Cortex of kidney (tissue), 1 donor: Measurements from ENCODE around the gene CFAP77.

Experiments used
- DNase-seq: peaks from one replicate; lab custom pipeline; 2025; lab: John Stamatoyannopoulos, UW

Gene CFAP77

DNA sequence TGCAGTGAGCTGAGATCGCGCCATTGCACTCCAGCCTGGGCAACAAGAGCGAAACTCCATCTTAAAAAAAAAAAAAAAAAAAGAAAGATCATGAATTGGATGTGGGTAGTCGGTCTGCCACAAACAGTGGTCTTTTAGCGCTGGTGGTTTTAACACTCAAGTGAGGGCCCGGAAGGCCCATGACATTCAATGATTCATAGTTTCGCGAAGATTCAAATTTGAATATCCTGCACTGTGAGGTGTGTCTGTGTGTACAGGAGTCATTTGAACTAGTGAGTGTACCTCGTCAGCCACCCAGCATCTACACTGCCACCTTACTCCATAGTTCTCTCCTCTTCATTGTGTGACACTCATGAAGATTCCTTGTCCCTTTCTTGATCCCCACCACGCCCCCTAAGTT, 41.3 kb downstream of the CFAP77 start:
- no peak for DNase-seq

DNA sequence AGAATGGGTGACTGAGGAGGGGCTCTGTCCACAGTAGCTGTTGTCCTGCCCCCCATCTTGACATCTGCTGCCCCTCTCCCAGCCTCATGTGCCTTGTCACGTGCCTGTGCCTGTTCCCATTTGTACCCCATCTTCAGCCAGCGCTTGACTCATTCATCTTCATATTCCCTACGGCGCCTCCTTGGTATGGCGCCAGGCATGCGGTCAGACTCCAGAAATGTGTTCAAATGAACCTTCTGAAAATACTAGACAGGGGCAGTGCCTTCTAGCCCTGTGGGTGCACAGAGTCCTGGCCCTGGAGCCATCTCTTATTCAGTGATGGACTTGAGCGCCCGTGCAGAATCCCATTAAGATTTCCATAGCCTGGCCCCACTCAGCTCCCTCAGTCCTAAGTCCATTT, 46.2 kb downstream of the CFAP77 start:
- no peak for DNase-seq

- no peak for DNase-seq
Measured at GRCh38 chr9:132457504-132458236, 47.7 kb downstream of the CFAP77 start.

GRCh38 chr9:132458432-132458831, 48.4 kb downstream of the CFAP77 start:
- DNase-seq = no peak

DNA sequence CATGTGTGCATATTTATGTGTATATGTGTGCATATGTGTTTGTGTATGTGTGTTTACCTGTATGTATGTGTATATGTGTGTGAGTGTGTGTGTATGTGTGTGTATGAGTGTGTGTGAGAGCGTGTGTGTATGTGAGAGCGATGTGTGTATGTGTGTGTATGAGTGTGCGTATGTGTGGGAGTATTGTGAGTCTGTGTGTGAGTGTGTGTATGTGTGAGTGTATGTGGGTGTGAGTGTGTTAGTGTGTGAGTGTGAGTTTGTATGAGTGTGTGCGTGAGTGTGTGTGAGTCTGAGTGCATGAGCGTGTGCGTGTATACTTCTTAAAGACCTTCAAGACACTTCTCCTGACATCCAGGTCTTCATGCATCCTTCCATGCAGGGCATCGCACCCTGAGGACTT, 49.6 kb downstream of the CFAP77 start:
- no peak for DNase-seq

GRCh38 chr9:132460240-132460639, 50.2 kb downstream of the CFAP77 start:
- DNase-seq = no peak

DNA sequence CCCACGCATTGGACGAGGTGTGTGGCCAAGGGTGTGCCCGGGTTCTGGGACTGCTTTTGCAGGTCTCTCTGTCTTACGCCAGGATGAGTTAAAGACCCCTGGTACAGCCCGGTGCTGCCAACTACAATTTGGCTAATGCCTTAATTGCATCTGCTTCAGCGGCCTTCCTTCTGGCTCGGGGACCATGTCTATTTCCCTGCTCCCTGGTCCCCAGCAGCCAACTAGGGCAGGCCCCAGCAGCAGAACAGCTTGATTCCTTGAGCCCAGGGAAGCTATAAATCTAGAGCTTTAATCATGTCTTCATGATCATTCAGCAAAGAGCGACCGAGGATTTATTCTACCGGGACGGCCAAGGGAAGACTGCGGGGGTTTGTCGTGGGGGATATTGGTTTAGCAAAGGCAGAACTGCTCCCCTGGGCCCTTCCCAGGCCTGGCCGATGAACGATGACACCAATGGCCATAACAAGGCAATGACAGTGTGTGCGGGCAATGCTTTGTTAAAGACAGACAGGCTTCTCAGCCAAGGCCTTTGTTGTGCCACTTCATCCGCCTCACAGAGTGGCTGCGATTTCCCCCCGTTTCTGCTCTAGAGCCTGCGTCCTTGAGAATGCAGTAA, 51.4 kb downstream of the CFAP77 start:
- no peak for DNase-seq

- DNase-seq = no peak
Measured at GRCh38 chr9:132461971-132462370, 52.0 kb downstream of the CFAP77 start.

DNA sequence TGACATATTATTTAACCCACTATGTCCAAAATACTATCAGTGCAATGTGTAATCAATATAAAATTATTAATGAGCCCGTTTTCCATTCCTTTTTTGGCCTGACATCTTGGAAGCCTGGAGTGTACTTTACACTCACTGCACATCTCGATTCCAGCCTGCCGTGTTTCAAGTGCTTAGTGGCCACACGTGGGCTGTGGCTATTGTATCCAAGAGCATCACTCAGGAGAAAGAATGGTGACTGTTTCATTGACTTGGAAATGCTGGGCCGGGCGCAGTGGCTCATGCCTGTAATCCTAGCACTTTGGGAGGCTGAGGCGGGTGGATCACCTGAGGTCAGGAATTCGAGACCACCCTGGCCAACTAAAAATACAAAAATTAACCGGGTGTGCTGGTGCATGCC, 54.5 kb downstream of the CFAP77 start:
- DNase-seq = no peak

- DNase-seq = no peak
Measured at GRCh38 chr9:132465131-132465635, 55.2 kb downstream of the CFAP77 start.

- DNase-seq = no peak
Measured at GRCh38 chr9:132472199-132472598, 62.2 kb downstream of the CFAP77 start.

DNA sequence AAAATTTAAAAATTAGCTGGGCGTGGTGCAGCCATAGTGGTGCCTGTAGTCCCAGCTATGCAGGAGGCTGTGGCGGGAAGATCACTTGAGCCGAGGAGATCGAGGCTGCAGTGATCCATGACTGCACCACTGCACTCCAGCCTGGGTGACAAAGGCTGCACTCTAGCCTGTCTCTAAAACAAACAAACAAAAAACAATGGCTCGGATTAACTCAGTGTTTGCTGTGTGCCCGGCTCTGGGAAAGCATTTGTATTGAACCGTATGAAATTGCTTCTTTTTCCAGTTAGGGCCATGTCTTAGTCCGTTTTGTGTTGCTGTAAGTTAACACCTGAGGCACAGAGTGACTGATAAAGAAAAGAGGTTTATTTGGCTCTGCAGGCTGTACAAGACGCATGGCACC, 62.6 kb downstream of the CFAP77 start:
- no peak for DNase-seq

DNA sequence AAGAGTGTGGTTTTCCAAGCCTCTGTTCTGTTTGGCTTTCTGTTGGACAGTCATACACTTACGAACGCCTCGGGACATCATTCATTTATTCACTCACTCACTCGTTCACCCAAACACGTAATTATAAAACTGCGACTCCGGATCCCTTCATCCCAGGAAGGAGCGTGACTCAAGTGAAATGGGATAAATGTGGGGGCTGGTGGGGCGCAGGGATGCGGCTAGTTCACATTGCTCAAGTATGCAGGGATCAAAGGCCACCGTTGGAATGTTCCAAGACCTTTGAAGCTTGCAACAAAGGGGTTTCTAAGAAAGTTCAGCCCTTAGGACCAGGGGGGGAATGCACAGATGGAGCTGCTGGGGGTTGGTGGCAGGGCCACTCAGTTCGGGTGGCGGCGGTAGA, 64.2 kb downstream of the CFAP77 start:
- no peak for DNase-seq

DNA sequence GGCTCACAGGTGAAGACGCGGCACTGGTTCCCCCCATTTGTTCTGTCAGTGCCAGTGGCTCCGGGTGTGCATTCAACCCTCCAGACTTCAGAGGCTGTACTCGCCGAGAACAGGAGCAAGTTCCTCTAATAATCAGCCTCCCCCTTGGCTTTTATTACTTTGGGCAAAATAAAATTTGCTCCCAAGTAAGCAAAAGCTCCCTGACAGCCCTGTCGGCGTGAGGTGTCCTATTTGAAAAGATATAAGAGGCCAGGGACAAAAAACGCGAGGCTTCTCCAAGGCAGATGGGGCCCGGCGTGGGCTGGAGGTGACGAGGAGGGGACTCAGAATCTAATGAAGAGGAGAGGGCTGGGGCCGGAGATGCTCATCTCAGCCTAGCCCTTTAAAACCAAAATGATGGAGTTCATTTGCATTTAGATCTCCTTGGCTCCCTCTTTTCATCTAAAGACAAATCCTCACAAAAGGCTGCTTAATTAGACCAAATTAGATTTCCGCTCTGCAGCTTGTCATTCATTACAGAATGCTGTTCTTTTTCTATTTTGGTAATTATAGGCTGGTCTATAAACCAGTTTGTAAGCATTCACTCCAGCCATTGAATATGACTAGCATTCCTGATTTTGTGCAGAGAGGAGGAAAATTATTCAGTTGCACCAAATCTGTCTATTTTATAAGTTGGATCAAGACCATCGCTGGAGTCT, 68.5 kb downstream of the CFAP77 start:
- DNase-seq = no peak

DNA sequence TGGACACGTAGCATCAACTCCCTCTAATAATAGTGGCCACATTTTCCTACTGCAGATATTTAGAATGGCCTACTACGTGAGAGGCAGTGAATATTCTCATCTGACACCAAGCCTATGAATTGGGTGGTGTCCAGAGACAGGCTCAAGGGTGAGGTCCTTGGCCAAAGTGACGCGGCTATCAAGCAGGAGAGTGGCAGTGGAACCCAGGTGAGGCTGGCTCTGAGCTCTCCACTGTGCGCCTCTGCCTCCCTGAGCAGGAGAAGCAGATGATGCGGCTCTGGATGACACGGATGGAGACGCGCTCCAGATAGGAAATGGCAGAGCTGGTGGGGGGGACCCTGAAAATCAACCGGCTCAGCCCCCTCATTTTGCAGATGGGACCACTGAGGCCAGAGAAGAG, 69.7 kb downstream of the CFAP77 start:
- no peak for DNase-seq

- no peak for DNase-seq
Measured at GRCh38 chr9:132481053-132481849, 71.2 kb downstream of the CFAP77 start.

GRCh38 chr9:132482196-132482813, 72.3 kb downstream of the CFAP77 start:
- no peak for DNase-seq

- DNase-seq = no peak
Measured at GRCh38 chr9:132485393-132485792, 75.4 kb downstream of the CFAP77 start.

DNA sequence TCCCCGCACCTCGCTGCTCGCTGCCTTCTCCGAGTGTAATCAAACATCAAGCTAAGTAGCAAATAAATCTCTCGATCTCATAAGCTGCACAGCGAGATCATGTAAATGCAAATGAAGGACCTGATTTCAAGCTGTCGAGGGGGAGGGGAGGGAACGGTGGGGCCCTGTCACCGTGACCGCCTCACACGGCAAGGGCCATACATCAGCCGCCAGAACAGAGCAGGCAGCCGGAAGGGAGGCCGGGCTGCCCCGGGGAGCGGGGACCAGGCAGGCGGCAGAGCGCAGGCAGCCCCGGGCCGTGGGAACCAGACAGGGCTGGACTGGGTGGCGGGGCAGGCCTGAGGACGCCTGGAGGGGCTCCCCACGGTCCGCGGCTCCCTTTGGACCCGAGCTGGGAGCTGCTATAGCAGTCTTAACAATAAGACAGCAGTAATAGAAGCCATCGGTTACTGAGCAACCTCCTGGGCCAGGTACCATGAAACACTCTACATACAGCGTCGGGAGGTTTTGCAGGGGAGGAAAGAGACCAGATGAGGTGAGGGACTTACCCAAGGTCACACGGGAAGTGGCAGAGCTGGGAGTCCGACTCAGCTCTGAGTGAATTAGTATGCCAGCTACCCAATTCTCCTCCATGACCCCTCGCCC, 76.8 kb downstream of the CFAP77 start:
- no peak for DNase-seq

GRCh38 chr9:132487351-132487791, 77.4 kb downstream of the CFAP77 start:
- DNase-seq = no peak

DNA sequence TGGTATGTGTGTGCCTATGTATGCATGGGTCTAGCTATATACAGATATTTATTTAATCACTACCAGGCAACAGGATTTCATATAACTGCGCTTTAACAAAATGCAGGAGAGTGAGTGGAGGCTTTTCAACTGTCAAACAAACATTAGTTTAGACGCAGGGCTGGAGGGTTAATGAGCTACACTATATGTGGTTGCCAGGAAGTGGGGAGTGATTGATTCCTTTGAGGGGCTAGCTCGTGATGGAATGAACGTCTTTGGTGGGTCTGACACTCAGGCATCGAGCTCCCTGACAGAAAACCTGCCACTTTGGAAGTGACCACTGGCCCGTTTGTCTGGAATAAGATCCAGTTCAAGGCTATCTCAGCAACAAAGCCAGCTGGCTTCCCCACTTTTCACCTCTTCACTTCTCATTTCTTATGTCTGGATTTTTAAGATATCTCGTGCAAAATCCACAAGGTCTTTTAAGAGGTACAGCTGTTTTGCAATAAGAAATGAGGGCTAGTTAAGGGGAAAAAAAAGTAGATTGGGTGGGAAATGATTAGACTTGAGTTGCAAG, 78.0 kb downstream of the CFAP77 start:
- DNase-seq = no peak
